Metanephros (tissue), 2 donors: ENCODE results near the gene NFE2L1. TPM values are rescaled to one million over a fixed set of nuclear protein-coding genes. Genes with fewer than 3 reads are reported as not detected.

Experiments
- small RNA-seq: library from RNA; depleted of rRNA; stranded (forward); fragments of <200 nt; gene quantifications from one replicate; pipeline ENCODE3, GENCODE V24; 2014; ENCODE audit warnings: low replicate concordance
- total RNA-seq: library from RNA; depleted of rRNA; stranded (reverse); fragments of >200 nt; gene quantifications from one replicate; pipeline ENCODE4 v1.2.3, GENCODE V29; 2014

Gene NFE2L1, protein sequence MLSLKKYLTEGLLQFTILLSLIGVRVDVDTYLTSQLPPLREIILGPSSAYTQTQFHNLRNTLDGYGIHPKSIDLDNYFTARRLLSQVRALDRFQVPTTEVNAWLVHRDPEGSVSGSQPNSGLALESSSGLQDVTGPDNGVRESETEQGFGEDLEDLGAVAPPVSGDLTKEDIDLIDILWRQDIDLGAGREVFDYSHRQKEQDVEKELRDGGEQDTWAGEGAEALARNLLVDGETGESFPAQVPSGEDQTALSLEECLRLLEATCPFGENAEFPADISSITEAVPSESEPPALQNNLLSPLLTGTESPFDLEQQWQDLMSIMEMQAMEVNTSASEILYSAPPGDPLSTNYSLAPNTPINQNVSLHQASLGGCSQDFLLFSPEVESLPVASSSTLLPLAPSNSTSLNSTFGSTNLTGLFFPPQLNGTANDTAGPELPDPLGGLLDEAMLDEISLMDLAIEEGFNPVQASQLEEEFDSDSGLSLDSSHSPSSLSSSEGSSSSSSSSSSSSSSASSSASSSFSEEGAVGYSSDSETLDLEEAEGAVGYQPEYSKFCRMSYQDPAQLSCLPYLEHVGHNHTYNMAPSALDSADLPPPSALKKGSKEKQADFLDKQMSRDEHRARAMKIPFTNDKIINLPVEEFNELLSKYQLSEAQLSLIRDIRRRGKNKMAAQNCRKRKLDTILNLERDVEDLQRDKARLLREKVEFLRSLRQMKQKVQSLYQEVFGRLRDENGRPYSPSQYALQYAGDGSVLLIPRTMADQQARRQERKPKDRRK
- 164 TPM for total RNA-seq

DNA sequence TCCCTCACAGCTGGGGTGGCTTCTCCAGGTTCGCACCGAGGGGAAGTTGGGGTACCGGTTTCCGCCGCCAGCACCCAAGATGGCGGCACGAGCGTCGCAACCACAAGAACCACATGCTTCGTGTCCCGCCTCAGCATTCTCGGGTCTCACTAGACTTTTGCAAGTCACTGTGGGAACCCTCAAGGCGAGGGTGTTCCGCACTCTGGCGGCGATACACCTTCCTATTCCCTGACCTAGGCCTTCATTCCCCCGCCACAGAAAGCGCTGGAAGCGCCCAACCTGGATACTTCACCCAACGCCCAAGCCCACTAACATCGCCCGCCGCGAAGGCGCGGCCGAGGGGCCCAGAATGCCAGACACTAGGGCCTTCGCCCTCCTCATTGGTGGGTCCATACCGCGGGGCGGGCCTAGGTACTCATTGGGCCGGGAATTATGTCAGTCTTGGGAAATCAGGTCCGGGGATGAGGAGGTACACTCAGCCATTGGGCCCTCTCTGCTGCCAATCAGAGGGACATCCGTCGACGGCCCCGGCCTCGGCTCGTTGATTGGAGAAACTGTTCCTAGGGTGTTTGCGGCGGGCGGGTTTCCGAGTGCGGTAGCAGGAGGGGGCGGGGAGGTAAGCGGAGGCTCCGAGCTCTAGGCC, at the start of gene NFE2L1:
Gene NFE2L1, plus strand, starts transcription at position 619 of the 643 bp plus-strand sequence. CDS start 2,760 bp downstream, outside the sequence.

DNA sequence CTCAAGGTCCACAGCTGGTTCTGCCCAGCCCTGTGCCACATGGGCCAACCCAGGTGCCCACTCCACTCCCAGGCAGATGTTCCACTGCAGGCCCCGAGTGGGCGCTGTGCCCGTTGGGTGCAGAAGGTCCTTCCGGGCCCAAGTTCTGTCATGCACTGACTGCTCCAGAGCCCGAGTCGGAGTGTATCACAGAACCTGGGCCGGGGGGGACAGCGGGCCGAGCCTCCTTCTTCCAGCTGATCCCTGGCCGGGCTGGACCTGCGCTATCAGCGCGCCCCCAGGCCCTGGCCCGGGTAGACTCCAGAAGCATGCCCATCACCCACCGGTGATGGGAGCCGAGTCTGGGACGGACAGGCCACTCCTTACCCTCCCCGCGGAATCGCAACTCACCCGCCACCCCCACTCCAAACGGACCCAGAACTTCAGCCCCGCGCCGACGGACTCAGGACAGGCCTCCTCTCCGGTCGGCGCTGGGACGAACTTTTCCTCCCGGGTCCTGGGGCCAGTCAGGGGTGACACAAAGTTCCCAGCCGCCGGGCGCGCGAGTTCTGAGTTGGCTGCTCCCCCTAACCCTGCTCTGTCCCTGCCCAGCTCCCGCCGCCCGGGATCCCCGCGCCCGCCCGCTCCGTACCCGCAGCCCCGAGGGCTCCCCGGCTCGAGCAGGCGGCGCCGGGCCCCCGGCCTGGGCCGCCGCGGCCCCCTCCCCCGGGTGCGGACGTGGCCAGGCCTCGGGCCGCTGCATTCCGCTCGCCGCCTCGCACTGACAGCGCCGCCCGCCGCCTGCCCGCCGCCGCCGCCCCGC, 10.9 kb upstream of the NFE2L1 start, which contains the start of gene COPZ2:
Gene COPZ2, minus strand, starts transcription at position 762 of the 802 bp plus-strand sequence. Its CDS starts 20 bp downstream, at position 742.

DNA sequence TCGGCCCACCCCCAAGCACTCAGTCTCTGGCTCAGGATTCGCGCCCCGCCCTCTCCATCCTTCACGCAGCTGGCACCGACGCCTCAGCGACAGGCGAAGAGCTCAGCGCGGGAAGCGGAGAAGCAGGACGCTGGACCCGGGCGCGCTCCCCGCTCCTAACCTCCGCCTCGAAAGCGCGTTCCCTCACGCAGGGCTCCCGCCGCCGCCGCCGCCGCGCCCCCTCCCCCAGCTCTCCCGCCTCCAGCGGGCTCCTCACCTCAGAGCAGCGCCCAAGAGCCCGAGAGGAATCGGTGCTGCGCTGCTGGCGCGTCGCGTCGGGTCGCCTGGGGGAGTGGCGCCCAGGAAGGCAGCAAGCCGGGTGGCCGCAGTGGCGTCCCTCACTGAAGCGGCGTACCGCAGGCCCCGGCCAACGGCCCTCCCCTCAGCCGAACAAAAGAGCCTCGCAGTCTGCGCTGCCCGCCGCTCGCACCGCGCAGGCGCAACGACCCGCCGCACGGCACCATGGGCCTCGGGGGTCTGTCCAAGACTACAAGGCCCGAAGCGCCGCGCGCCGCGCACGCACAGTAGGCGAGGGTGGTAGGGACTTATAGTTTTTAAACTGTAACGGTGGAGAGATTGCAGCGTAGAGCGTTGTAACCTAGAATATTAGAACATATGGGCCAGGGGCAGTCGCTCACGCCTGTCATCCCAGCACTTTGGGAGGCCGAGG, 53.0 kb downstream of the NFE2L1 start, which contains the start of gene CBX1:
Gene CBX1, minus strand, starts transcription at position 467 of the 709 bp plus-strand sequence. CDS start 24,474 bp downstream, outside the sequence.

DNA sequence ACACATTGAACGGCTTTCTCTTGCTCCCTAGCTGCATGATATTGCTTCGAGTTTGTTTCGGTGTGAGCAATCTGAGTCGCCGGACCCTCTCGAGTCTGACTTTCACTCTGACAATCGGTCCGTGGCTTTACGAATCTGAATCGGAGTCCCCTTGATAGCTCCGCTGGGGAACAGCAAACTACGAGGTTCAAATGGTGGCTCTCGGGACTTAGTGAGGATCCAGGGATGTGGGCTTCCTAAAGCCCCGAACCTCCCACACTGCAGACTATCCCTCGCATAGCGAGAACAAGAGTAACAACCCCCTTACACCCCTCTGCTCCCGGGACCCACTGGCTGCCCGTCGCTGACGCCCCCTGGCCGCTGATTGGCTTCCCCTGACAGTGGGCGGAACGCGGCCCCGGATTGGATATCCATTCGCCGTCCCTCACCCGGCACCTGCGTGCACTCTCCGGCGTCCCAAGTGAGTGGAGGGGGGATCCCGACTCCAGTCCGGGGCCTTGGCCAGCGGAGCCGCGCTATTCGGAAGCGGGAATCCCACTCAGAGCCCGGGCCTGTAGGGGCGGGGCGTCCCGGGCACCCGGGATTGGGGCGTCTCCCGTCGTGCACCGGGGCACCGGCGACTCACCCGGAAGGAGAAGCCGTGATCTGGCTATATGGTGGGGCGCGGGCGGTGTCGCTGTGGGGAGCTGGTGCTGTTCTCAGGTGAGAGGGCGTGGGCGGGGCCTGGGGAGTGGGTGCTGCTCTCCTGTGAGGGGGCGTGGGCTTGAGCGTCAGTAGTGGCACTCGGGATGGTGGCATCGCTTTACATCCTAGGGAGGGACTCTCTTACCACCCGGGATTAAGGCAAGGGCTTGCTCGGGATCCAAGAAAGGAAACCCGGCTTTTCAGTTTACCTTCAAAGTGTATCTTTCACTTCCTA, 59.2 kb downstream of the NFE2L1 start, which contains the start of gene SNX11:
Gene SNX11, plus strand, starts transcription at position 630 of the 919 bp plus-strand sequence. CDS start 4,278 bp downstream, outside the sequence.

Small RNAs within 50 kb of the gene (small RNA-seq; reads per million reads assigned to genes)
- gene AC004477.2 (not detected), gene MIR152 (106 reads per million, percentile 98 among the genes with 10 or more reads in this experiment), gene RNU6-1201P (not detected)

Other genes starting within 250 kb of the NFE2L1 start
- gene OSBPL7, start 226.6 kb upstream of the NFE2L1 start, total RNA-seq = 17.2 TPM
- 31.5 TPM for gene MRPL10, start 216.8 kb upstream of the NFE2L1 start, total RNA-seq
- gene LRRC46, start 216.7 kb upstream of the NFE2L1 start, total RNA-seq = 0.35 TPM
- gene SCRN2, start 207.1 kb upstream of the NFE2L1 start, total RNA-seq = 48.4 TPM
- 2.3 TPM for gene SP6, start 197.2 kb upstream of the NFE2L1 start, total RNA-seq
- gene SP2, start 152.1 kb upstream of the NFE2L1 start, total RNA-seq = 5.0 TPM
- gene PNPO, start 106.8 kb upstream of the NFE2L1 start, total RNA-seq = 16.1 TPM
- 14.5 TPM for gene PRR15L, start 90.5 kb upstream of the NFE2L1 start, total RNA-seq
- gene CDK5RAP3, start 77.2 kb upstream of the NFE2L1 start, total RNA-seq = 156 TPM
- gene COPZ2, start 10.6 kb upstream of the NFE2L1 start, total RNA-seq = 12.4 TPM
- gene CBX1, start 53.1 kb downstream of the NFE2L1 start, total RNA-seq = 63.2 TPM
- 12.0 TPM for gene SNX11, start 59.4 kb downstream of the NFE2L1 start, total RNA-seq